ENCODE results near the gene WNT3. TPM values are rescaled to one million over a fixed set of nuclear protein-coding genes. Genes with fewer than 3 reads are reported as not detected.

WNT3 gene
- total RNA-seq, 2 donors from 2014 or later: 19.9 to 21.8 TPM

DNA sequence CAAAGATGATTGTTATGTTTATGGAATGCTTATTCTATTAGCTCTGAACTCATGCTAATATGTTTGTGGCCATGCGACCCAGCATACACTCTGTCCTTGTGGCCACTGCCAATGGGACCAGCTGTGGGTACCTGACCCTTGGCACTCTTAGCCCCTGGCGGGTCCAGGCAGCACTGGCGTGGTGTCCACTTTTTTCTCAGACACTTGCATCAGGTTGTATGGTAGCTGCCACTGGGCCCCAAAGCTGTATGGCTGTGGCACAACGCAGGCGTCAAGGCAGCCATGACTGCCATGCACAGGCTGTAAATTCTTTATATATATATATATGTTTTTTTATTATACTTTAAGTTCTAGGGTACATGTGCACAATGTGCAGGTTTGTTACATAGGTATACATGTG, 20.7 kb upstream of the WNT3 start:
- H3K4me1 ChIP-seq (ENCODE audit: control insufficient read depth, insufficient read depth, low read length): no peaks in the 10 kb centered on the region
- Mint-ChIP-seq H3K9me3 (peaks cover 17% of the 10 kb centered on the region), H3K36me3 (ENCODE audit: low read depth) (peaks cover 2% of the 10 kb centered on the region), H3K27ac (no peak overlapping the region), H3K4me3 (no peak overlapping the region), H3K4me1 (peaks cover 6% of the 10 kb centered on the region), H3K27me3 (ENCODE audit: insufficient read depth) (peaks cover 30% of the 10 kb centered on the region)
- DNase-seq: no peak
- no peak overlapping the region for H3K9ac ChIP-seq (ENCODE audit: extremely low read depth, low read length, poor library complexity, severe bottlenecking)
- no peak overlapping the region for H3K4me3 ChIP-seq (ENCODE audit: low read length)
- no peaks in the 10 kb centered on the region for H3K36me3 ChIP-seq (ENCODE audit: control insufficient read depth, insufficient read depth, low read length)
- TF ChIP-seq, protein P1, sequence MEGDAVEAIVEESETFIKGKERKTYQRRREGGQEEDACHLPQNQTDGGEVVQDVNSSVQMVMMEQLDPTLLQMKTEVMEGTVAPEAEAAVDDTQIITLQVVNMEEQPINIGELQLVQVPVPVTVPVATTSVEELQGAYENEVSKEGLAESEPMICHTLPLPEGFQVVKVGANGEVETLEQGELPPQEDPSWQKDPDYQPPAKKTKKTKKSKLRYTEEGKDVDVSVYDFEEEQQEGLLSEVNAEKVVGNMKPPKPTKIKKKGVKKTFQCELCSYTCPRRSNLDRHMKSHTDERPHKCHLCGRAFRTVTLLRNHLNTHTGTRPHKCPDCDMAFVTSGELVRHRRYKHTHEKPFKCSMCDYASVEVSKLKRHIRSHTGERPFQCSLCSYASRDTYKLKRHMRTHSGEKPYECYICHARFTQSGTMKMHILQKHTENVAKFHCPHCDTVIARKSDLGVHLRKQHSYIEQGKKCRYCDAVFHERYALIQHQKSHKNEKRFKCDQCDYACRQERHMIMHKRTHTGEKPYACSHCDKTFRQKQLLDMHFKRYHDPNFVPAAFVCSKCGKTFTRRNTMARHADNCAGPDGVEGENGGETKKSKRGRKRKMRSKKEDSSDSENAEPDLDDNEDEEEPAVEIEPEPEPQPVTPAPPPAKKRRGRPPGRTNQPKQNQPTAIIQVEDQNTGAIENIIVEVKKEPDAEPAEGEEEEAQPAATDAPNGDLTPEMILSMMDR (conservative IDR thresholded peaks at IDR 0.05): no peak
- peaks cover 19% of the 10 kb centered on the region for H3K27me3 ChIP-seq (ENCODE audit: control insufficient read depth, insufficient read depth, low read length, poor library complexity, severe bottlenecking)
- H3K9me3 ChIP-seq (ENCODE audit: control insufficient read depth, low read length): peaks cover 11% of the 10 kb centered on the region
- no peak overlapping the region for H3K27ac ChIP-seq (ENCODE audit: low read depth, low read length)
- 95 to 100% methylated on average over 1 to 5 of the region's 5 CpGs for WGBS, 2 experiments (ENCODE audit: insufficient coverage in 1 of 2, insufficient read length in 1 of 2)

DNA sequence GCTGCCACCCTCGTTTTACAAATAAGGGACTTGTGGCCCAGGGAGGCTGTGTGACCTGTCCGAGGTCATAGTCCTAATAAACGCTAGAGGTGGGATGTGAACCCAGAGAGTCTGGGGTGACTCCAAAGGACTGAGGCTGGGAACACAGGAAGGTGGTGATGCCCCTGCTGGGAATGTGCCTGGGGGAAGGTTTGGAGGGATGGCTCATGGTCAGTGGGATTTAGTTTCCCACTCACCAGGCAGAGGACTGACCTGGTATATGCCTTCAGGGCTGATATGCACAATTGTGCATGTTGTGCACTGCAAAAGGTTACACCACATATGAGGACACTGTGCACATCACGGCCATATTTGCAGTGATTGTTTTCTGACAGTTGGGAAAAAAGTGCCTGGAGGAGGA, 19.0 kb upstream of the WNT3 start:
- Mint-ChIP-seq H3K27ac (no peak overlapping the region), H3K27me3 (ENCODE audit: insufficient read depth) (peaks cover 28% of the 10 kb centered on the region), H3K4me3 (no peak overlapping the region), H3K4me1 (peaks cover 19% of the 10 kb centered on the region), H3K9me3 (peaks cover 6% of the 10 kb centered on the region), H3K36me3 (ENCODE audit: low read depth) (no peaks in the 10 kb centered on the region)
- Histone ChIP-seq H3K27me3 (ENCODE audit: control insufficient read depth, insufficient read depth, low read length, poor library complexity, severe bottlenecking) (peaks cover 19% of the 10 kb centered on the region), H3K27ac (ENCODE audit: low read depth, low read length) (no peak overlapping the region), H3K9me3 (ENCODE audit: control insufficient read depth, low read length) (peaks cover under 1% of the 10 kb centered on the region), H3K9ac (ENCODE audit: extremely low read depth, low read length, poor library complexity, severe bottlenecking) (no peak overlapping the region), H3K36me3 (ENCODE audit: control insufficient read depth, insufficient read depth, low read length) (no peaks in the 10 kb centered on the region), H3K4me1 (ENCODE audit: control insufficient read depth, insufficient read depth, low read length) (peaks cover 7% of the 10 kb centered on the region), H3K4me3 (ENCODE audit: low read length) (no peak overlapping the region)
- WGBS, 2 experiments (ENCODE audit: insufficient coverage in 1 of 2, insufficient read length in 1 of 2): 82 to 90% methylated on average over 4 of the region's 4 CpGs
- DNase-seq: peak; percentile 47
- TF ChIP-seq, protein P1 (conservative IDR thresholded peaks at IDR 0.05): no peak

DNA sequence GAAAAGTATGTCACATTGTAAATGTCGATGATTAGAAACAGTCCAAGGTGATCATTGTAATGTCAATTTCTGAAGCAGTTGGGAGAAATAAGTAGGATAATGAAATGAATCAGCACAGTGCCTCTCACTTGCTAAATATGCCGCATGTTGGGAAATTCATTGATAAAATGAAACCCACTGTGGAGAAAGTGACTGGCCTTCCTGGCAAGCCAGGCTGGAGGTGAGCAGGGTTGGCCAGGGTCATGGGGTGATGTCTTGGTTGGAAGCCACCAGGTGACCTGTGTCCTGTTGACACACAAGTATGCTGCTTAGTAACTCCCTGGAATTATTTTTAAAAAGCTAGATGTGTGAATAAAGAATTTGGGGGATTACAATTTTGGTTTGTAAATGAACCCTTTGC, 18.0 kb upstream of the WNT3 start:
- Histone ChIP-seq H3K36me3 (ENCODE audit: control insufficient read depth, insufficient read depth, low read length) (no peaks in the 10 kb centered on the region), H3K27ac (ENCODE audit: low read depth, low read length) (no peak overlapping the region), H3K4me3 (ENCODE audit: low read length) (no peak overlapping the region), H3K4me1 (ENCODE audit: control insufficient read depth, insufficient read depth, low read length) (peaks cover 15% of the 10 kb centered on the region), H3K9me3 (ENCODE audit: control insufficient read depth, low read length) (no peaks in the 10 kb centered on the region), H3K9ac (ENCODE audit: extremely low read depth, low read length, poor library complexity, severe bottlenecking) (no peak overlapping the region), H3K27me3 (ENCODE audit: control insufficient read depth, insufficient read depth, low read length, poor library complexity, severe bottlenecking) (peaks cover 13% of the 10 kb centered on the region)
- Mint-ChIP-seq H3K36me3 (ENCODE audit: low read depth) (no peaks in the 10 kb centered on the region), H3K27me3 (ENCODE audit: insufficient read depth) (peaks cover 19% of the 10 kb centered on the region), H3K27ac (no peak overlapping the region), H3K4me3 (no peak overlapping the region), H3K9me3 (peaks cover 6% of the 10 kb centered on the region), H3K4me1 (peaks cover 27% of the 10 kb centered on the region)
- TF ChIP-seq, protein P1 (conservative IDR thresholded peaks at IDR 0.05): no peak
- DNase-seq: peak; percentile 60
- 90% methylated on average over 2 of the region's 2 CpGs for WGBS, 2 experiments (ENCODE audit: insufficient coverage in 1 of 2, insufficient read length in 1 of 2)
